Neutrophil (primary cell): ENCODE data around the gene CNTLN.
"Not testable (repeated sequence)": the region's sequence is repeated elsewhere in the genome, so short reads cannot be mapped to it uniquely, and the experiment has no call there.

Experiments used
- H3K27ac ChIP-seq: fragments of 200-600 bp; sonication (generic); 2 replicates; pipeline ENCODE4 v1.5.1; 2016; ENCODE audit warnings: mild to moderate bottlenecking, moderate library complexity
- H3K27me3 ChIP-seq: fragments of 200-600 bp; sonication (generic); 2 replicates; pipeline ENCODE4 v1.6.0; 2016; ENCODE audit warnings: mild to moderate bottlenecking
- H3K36me3 ChIP-seq: fragments of 200-600 bp; sonication (generic); 2 replicates; pipeline ENCODE4 v1.5.1; 2017
- H3K4me1 ChIP-seq, 2 experiments: fragments of 200-600 bp in 1 of 2; sonication (generic) in 1 of 2; 1 replicate in 1 of 2; 2 replicates in 1 of 2; pipeline versions ENCODE4 v1.5.1 to v1.6.1; 2013 to 2016; ENCODE audit warnings: low read depth in 1 of 2, low read length in 1 of 2, mild to moderate bottlenecking in 1 of 2, moderate library complexity in 1 of 2; ENCODE audit not compliant: control insufficient read depth in 1 of 2, insufficient read depth in 1 of 2
- H3K4me3 ChIP-seq, 2 experiments: fragments of 200-600 bp in 1 of 2; sonication (generic) in 1 of 2; 1 replicate in 1 of 2; 2 replicates in 1 of 2; pipeline ENCODE4 v1.5.1; 2013 to 2016; ENCODE audit warnings: low read depth in 1 of 2, low read length in 1 of 2, mild to moderate bottlenecking in 1 of 2, moderate library complexity in 1 of 2
- H3K9me3 ChIP-seq: fragments of 200-600 bp; sonication (generic); 2 replicates; pipeline ENCODE4 v1.5.1; 2016
- TF ChIP-seq, protein P1 (sequence below): fragments of 200-600 bp; sonication (generic); IDR thresholded peaks from 2 replicates; pipeline ENCODE4 v1.5.1; 2016; ENCODE audit warnings: antibody characterized with exemption

Gene CNTLN

DNA sequence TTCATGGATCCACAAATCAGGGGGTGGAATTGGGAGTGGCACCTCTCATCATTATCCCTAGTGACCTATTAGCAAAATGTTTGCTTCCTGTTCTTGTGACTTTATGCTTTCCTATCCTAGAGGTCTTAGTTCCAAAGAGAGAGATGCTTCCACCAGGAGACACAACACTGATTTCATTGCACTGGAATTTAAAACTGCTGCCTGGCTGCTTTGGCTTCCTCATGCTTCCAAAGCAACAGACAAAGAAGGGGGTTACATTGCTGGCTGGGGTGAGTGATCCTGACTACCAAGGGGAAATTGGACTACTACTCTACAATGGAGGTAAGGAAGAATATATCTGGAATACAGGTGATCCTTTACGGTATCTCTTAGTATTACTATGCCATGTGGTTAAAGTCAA, 374.9 kb downstream of the CNTLN start:
- Histone ChIP-seq H3K4me3 (no peak overlapping the region), H3K4me1 (no peaks in the 10 kb centered on the region), H3K27ac (no peak overlapping the region), H3K36me3 (no peaks in the 10 kb centered on the region), H3K27me3 (no peaks in the 10 kb centered on the region), H3K9me3 (peaks cover 3% of the 10 kb centered on the region)
- TF ChIP-seq, protein P1, sequence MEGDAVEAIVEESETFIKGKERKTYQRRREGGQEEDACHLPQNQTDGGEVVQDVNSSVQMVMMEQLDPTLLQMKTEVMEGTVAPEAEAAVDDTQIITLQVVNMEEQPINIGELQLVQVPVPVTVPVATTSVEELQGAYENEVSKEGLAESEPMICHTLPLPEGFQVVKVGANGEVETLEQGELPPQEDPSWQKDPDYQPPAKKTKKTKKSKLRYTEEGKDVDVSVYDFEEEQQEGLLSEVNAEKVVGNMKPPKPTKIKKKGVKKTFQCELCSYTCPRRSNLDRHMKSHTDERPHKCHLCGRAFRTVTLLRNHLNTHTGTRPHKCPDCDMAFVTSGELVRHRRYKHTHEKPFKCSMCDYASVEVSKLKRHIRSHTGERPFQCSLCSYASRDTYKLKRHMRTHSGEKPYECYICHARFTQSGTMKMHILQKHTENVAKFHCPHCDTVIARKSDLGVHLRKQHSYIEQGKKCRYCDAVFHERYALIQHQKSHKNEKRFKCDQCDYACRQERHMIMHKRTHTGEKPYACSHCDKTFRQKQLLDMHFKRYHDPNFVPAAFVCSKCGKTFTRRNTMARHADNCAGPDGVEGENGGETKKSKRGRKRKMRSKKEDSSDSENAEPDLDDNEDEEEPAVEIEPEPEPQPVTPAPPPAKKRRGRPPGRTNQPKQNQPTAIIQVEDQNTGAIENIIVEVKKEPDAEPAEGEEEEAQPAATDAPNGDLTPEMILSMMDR: no peak

DNA sequence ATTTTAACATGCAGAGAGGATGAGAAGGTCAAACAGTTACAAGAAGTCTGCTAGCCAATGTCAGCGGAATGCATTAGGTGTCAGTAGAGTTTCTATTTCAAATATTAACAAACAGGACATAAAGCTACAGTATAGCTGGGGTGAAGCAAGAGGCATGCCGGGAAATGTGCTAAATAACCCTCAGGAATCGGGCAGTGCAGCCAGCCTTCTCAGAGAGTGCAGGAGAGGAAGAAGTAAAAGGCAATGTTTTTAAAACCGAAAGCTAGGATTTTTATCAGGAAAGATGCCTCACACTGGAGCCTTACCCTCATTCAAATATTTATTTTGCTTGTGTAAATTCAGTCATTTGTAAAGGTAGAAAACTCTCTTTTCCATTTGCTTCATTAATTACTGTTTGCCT, 384.9 kb downstream of the CNTLN start:
- no peak overlapping the region for H3K4me3 ChIP-seq
- H3K27me3 ChIP-seq: no peaks in the 10 kb centered on the region
- H3K36me3 ChIP-seq: no peaks in the 10 kb centered on the region
- H3K27ac ChIP-seq: no peak overlapping the region
- TF ChIP-seq, protein P1: no peak
- H3K9me3 ChIP-seq: no peaks in the 10 kb centered on the region
- H3K4me1 ChIP-seq: no peaks in the 10 kb centered on the region

DNA sequence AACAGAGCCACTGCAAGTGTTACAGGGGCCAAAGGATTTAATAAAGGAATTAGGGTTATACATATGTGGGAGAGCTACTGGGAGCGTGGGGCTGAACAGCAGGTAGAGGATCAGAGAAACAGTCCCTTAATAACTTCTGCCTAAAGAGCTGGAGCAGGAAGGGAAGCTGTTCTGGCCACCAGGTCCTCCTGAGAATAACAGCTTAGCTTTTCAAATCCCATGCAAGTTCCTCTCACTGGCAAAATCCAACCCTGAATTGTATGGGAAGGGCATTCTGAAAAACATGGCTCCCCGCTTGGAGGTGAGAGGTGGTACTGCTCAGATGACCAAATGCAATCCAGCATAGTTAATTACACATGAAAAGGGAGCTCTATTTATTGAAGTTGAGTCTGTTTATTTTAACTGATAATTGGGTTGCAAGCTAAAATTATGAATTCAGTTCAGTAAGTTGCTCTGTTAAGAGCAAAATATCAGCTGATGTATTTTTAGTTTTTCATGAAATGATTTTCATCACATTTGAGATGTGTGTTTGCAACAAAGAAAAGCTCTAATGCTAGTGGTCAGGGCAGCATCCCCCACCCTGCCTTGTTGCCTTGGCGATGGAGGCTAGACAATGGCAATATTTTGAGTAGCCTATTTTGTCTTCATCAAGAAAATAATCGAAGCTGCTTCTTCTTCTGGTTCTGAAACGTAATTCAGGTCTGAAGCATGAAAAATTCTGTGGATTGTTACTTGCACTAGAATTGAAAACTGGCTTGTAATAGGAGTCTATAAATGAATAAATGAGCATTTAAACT, 385.6 kb downstream of the CNTLN start:
- H3K9me3 ChIP-seq: no peaks in the 10 kb centered on the region
- TF ChIP-seq, protein P1: no peak
- no peaks in the 10 kb centered on the region for H3K27me3 ChIP-seq
- H3K36me3 ChIP-seq: no peaks in the 10 kb centered on the region
- H3K4me3 ChIP-seq: no peak overlapping the region
- no peaks in the 10 kb centered on the region for H3K4me1 ChIP-seq
- H3K27ac ChIP-seq: no peak overlapping the region

DNA sequence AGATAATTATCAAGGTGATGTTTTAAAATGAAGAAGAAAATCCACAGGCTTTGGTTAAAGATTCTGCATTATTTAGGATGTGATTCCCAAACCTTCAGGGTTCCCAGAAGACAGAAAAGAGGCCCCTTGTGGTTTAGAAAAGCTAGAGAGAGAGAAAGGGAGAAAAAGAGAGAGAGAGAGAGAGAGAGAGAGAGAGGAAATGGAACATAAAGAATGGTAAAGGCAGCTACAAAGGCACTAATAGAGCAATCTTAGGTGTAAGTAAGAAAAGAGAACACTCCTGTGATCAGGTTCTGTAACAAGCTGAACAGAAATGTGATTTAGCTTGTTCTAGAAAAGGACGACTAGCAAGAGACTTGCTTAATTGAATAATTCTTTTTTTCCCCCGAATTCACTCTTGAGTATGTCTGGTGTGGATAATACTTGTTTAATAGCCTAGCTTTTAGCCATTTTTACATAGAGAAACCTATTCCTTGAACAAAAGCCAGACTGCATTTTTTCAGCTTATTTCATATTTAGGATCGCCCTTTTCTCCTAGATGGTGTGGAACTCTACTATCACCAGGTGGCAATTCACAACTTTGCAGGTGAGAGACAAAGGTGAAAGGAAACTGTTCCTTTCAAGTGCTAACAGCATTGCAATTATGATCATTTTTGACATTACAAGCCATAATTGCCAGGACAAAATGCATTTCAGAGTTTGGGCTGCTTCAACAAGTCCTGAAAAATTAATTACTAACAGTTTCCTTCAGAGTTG, 386.4 kb downstream of the CNTLN start:
- Histone ChIP-seq H3K27ac (no peak overlapping the region), H3K27me3 (no peaks in the 10 kb centered on the region), H3K4me1 (no peaks in the 10 kb centered on the region), H3K36me3 (no peaks in the 10 kb centered on the region), H3K4me3 (no peak overlapping the region), H3K9me3 (no peaks in the 10 kb centered on the region)
- TF ChIP-seq, protein P1: no peak

DNA sequence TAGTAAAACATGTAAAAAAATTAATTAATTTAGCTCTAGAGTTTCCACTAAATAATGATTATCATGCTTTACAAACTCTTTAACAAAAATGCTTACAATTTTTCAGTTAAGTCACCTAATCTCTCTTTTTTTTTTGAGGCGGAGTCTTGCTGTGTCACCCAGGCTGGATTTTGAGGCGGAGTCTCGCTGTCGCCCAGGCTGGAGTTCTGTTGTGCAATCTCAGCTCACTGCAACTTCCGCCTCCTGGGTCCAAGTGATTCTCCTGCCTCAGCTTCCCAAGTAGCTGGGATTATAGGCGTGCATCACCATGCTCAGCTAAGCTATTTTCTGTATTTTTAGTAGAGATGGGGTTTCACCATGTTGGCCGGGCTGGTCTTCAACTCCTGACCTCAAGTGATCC, 391.9 kb downstream of the CNTLN start:
- not testable (repeated sequence) for H3K4me1 ChIP-seq, H3K27me3 ChIP-seq, H3K4me3 ChIP-seq, H3K36me3 ChIP-seq, H3K27ac ChIP-seq, H3K9me3 ChIP-seq

DNA sequence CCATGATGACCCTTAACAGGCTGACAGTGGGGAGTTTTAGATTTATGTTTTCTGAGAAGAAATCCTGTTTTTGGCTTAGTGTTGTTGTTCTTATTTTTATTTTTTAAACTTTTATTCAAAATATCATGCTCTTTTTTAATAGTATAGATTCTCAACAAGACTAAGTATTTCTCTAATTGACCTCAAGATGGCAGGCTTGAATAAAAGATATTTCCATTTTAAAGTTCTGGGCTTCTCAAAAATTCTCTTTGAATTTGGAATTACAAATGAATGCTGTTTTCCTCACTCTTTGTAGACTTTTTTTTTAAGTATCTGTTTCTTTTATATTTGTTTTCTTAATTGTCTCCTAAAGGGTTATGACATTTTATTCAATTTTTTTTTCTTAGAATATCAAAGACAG, 394.0 kb downstream of the CNTLN start:
- Histone ChIP-seq H3K36me3 (no peaks in the 10 kb centered on the region), H3K9me3 (no peaks in the 10 kb centered on the region), H3K27me3 (no peaks in the 10 kb centered on the region), H3K4me3 (no peak overlapping the region), H3K4me1 (no peaks in the 10 kb centered on the region), H3K27ac (no peak overlapping the region)
- TF ChIP-seq, protein P1: no peak
